ENCODE measurements around the gene PARP9. TPM values are rescaled to one million over a fixed set of nuclear protein-coding genes. Genes with fewer than 3 reads are reported as not detected.

Gene PARP9
- total and polyA plus RNA-seq, 2 of the 13 experiments (the other 11 are each of a cell fraction or from before 2014, with no cell fraction given), result 6.5 to 10.6 TPM

GRCh38 chr3:122515020-122515468, 49.1 kb downstream of the PARP9 start:
- H3K79me2 ChIP-seq (ENCODE audit: insufficient read depth, low read length), result peaks cover 39% of the 10 kb centered on the region
- peak overlapping the region; percentile 45 to 89 (median 79) for H3K4me3 ChIP-seq (replicated peaks in 1 of 3; ENCODE audit: insufficient read depth in 1 of 3, low read depth in 2 of 3, low read length in 3 of 3)
- H3K27ac ChIP-seq (ENCODE audit: extremely low read length, insufficient read depth, low read length), result peak overlapping the region; percentile 97
- DNase-seq (ENCODE audit: low spot score), result no peak
- no peak for ATAC-seq
- ChIA-PET POLR2A (interaction anchor here (0.8 to 1.5 kb wide), 9 partner anchors 11 to 279 kb away, joined by 3 to 12 read pairs (median 4); partner anchors contain the start of genes DTX3L, HSPBAP1, PARP14 and PARP9), CTCF (ENCODE audit: low intra/inter-chr PET ratio, low total read pairs) (no interaction called here)
- WGBS (ENCODE audit: low lambda C conversion rate), result 27% methylated on average over 16 of the region's 19 CpGs
- peaks cover 29% of the 10 kb centered on the region for H4K20me1 ChIP-seq (ENCODE audit: insufficient read depth, low read length)
- intact Hi-C loops (cut with micrococcal nuclease; ENCODE audit: unreplicated experiment), result no loop called here
- in situ Hi-C loops (cut with HindIII; ENCODE audit: extremely low pct_ligation_motif_present, low pct_unique_long_range_greater_than_20kb), result no loop called here
- H3K9ac ChIP-seq (ENCODE audit: insufficient read depth, low read depth, low read length), result peak overlapping the region; percentile 98
- FAIRE-seq, result no peak
- BruUV-seq (replicated peaks), result no TSS peak
- no peaks in the 10 kb centered on the region for H3K36me3 ChIP-seq (replicated peaks in 1 of 2; ENCODE audit: control insufficient read depth in 1 of 2, insufficient read depth in 2 of 2, low read length in 2 of 2)
- H3K27me3 ChIP-seq (ENCODE audit: control insufficient read depth in 1 of 2, insufficient read depth in 2 of 2, low read length in 2 of 2), result no peaks in the 10 kb centered on the region; a peak in 1 of 5 replicates
- H3K4me1 ChIP-seq (ENCODE audit: insufficient read depth, low read length), result peaks cover 54% of the 10 kb centered on the region
- no peaks in the 10 kb centered on the region for H3K9me3 ChIP-seq (ENCODE audit: low read length)
- H3K4me2 ChIP-seq (ENCODE audit: low read depth, low read length), result peak overlapping the region; percentile 97
- H2AFZ ChIP-seq (ENCODE audit: low read length), result peak overlapping the region; percentile 80
- 0 out of 2 replicates have a peak, but pooled peaks have one; percentile 1 for TF ChIP-seq ZNF563 (CRISPR knock-in tag; IDR thresholded peaks at IDR 0.05)
- no peak for TF ChIP-seq SMAD1 (CRISPR knock-in tag; IDR thresholded peaks at IDR 0.05; ENCODE audit: borderline replicate concordance, low read depth)
- TF ChIP-seq ZNF790 (CRISPR knock-in tag; IDR thresholded peaks at IDR 0.05; ENCODE audit: borderline replicate concordance), result peak; percentile 78; the same call in 1 of the 2 replicates
- 0 out of 2 replicates have a peak, but pooled peaks have one; percentile 34 for TF ChIP-seq ZNF619 (CRISPR knock-in tag; IDR thresholded peaks at IDR 0.05)
- no peak; the same call in 1 of the 2 replicates for TF ChIP-seq ARNTL (CRISPR knock-in tag; IDR thresholded peaks at IDR 0.05)
- TF ChIP-seq CREM (IDR thresholded peaks at IDR 0.05), result peak; percentile 45
- TF ChIP-seq CREM (CRISPR knock-in tag; IDR thresholded peaks at IDR 0.05), result no peak
- no peak for TF ChIP-seq EED (CRISPR knock-in tag; IDR thresholded peaks at IDR 0.05)
- TF ChIP-seq SOX13 (IDR thresholded peaks at IDR 0.05), result no peak
- TF ChIP-seq SOX13 (CRISPR knock-in tag; conservative IDR thresholded peaks at IDR 0.05 in 1 of 2, IDR thresholded peaks at IDR 0.05 in 1 of 2), result no peak
- TF ChIP-seq IRF2 (CRISPR knock-in tag; IDR thresholded peaks at IDR 0.05), result no peak
- TF ChIP-seq U2AF2 (IDR thresholded peaks at IDR 0.05; ENCODE audit: low read depth, low read length), result no peak
- no peak for TF ChIP-seq MIER2 (CRISPR knock-in tag; IDR thresholded peaks at IDR 0.05)
- no peak for TF ChIP-seq POLR2G (IDR thresholded peaks at IDR 0.05; ENCODE audit: low read depth, low read length)
- TF ChIP-seq ARNT (IDR thresholded peaks at IDR 0.05), result no peak
- TF ChIP-seq, protein P1, sequence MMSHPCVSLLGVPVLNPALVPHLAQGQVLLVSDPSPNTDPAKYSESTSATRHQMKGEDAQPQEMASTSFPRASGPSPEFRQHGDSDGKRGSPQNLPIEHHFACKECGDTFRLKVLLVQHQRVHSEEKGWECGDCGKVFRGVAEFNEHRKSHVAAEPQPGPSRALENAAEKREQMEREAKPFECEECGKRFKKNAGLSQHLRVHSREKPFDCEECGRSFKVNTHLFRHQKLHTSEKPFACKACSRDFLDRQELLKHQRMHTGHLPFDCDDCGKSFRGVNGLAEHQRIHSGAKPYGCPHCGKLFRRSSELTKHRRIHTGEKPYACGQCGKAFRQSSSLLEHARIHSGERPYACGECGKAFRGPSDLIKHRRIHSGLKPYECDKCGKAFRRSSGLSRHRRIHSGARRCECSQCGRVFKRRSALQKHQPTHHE (CRISPR knock-in tag; IDR thresholded peaks at IDR 0.05; ENCODE audit: borderline replicate concordance), result 0 out of 2 replicates have a peak, but pooled peaks have one; percentile 28
- no peak for TF ChIP-seq RFXAP (CRISPR knock-in tag; IDR thresholded peaks at IDR 0.05; ENCODE audit: borderline replicate concordance)
- TF ChIP-seq, protein P2, sequence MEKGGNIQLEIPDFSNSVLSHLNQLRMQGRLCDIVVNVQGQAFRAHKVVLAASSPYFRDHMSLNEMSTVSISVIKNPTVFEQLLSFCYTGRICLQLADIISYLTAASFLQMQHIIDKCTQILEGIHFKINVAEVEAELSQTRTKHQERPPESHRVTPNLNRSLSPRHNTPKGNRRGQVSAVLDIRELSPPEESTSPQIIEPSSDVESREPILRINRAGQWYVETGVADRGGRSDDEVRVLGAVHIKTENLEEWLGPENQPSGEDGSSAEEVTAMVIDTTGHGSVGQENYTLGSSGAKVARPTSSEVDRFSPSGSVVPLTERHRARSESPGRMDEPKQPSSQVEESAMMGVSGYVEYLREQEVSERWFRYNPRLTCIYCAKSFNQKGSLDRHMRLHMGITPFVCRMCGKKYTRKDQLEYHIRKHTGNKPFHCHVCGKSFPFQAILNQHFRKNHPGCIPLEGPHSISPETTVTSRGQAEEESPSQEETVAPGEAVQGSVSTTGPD (CRISPR knock-in tag; IDR thresholded peaks at IDR 0.05), result no peak
- no peak for TF ChIP-seq HCFC1 (IDR thresholded peaks at IDR 0.05; ENCODE audit: low read depth, low read length)
- no peak for TF ChIP-seq GATA4 (IDR thresholded peaks at IDR 0.05; ENCODE audit: borderline replicate concordance, low read depth)
- no peak for TF ChIP-seq POGK (CRISPR knock-in tag; conservative IDR thresholded peaks at IDR 0.05)
- TF ChIP-seq PHF20 (CRISPR knock-in tag; IDR thresholded peaks at IDR 0.05), result no peak
- no peak for TF ChIP-seq ZNF3 (CRISPR knock-in tag; IDR thresholded peaks at IDR 0.05)
- no peak for TF ChIP-seq PHF21A (CRISPR knock-in tag; IDR thresholded peaks at IDR 0.05)
